ENCODE data around the gene SAG.

DNA sequence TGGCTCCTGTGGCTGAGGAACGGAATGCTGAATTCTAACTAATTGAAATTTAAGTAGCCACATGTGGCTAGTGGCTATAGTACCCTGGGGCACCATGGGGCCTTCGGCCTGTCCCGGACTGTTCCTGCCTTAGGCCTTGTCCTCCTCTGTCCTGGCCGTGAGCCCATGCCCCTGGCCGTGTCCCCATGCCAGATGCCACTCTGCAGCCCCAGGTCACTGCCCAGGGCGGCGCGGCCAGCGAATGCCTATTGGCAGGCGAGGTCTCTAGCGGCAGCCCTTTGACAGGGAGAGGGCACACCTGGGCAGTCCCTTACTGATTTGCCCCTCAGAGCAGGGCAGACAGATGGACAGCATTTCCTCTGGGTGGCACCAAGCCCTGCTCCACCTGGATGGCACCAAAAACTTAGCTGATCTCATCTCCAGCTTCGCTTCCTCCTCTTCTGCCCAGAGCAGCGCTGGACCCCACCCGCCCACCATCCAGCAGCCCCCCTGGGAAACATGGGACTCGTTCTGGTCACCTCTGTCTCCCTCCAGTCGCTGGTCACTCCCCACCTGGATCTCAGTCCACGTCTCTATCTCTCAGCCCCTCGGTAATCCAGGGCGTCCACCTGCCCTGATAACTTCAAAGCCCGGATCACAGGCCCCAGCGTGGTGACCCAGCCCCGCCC, 45.6 kb downstream of the SAG start:
- TF ChIP-seq, protein P1, sequence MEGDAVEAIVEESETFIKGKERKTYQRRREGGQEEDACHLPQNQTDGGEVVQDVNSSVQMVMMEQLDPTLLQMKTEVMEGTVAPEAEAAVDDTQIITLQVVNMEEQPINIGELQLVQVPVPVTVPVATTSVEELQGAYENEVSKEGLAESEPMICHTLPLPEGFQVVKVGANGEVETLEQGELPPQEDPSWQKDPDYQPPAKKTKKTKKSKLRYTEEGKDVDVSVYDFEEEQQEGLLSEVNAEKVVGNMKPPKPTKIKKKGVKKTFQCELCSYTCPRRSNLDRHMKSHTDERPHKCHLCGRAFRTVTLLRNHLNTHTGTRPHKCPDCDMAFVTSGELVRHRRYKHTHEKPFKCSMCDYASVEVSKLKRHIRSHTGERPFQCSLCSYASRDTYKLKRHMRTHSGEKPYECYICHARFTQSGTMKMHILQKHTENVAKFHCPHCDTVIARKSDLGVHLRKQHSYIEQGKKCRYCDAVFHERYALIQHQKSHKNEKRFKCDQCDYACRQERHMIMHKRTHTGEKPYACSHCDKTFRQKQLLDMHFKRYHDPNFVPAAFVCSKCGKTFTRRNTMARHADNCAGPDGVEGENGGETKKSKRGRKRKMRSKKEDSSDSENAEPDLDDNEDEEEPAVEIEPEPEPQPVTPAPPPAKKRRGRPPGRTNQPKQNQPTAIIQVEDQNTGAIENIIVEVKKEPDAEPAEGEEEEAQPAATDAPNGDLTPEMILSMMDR (IDR thresholded peaks at IDR 0.05; ENCODE audit: low read depth, low read length) = no peak
- TF ChIP-seq EZH2phosphoT487 (IDR thresholded peaks at IDR 0.05; ENCODE audit: low read depth) = no peak
